Hair follicle dermal papilla cell (primary cell): ENCODE measurements around the gene MOCS1. TPM values are rescaled to one million over a fixed set of nuclear protein-coding genes. Genes with fewer than 3 reads are reported as not detected.

Source experiments
- total RNA-seq: library from RNA; depleted of rRNA; stranded (reverse); fragments of >200 nt; gene quantifications from 2 replicates; pipeline ENCODE4 v1.2.3, GENCODE V29; 2012

The MOCS1 gene
- 11.7 and 12.2 TPM in 2 replicates for total RNA-seq

GRCh38 chr6:39934131-39934757 is at the start of gene MOCS1:
TSS of gene MOCS1 (minus strand) at chr6:39934462. CDS start at chr6:39934417, 45 bp downstream.

Other genes starting within 250 kb of the MOCS1 start
- 3.7 and 3.9 TPM in 2 replicates for gene KIF6, start 209.1 kb downstream of the MOCS1 start, total RNA-seq
- 66.1 and 122 TPM in 2 replicates for gene DAAM2, start 142.1 kb downstream of the MOCS1 start, total RNA-seq